Heart right ventricle (tissue), 16 donors: Measurements from ENCODE around the gene CREB3L1. TPM values are rescaled to one million over a fixed set of nuclear protein-coding genes. Genes with fewer than 3 reads are reported as not detected.

Experiments
- ATAC-seq, 8 donors: fragments of 200-7000 bp; cut with Tn5 transposase; one replicate each; pipeline ENCODE4 v1.9.1; 2020; ENCODE audit warnings: mild to moderate bottlenecking in 8 of 8, moderate library complexity in 8 of 8, moderate number of reproducible peaks in 1 of 8
- DNase-seq, 2 donors: peaks; one replicate each; pipeline ENCODE4 v3.0.0-alpha.2; 2020
- H3K27ac ChIP-seq, 10 donors: fragments of 200-600 bp; sonication (generic) in 2 of 10; one replicate each; pipeline versions ENCODE4 v1.5.0 to v1.8.0; 2020 to 2022; ENCODE audit warnings: mild to moderate bottlenecking in 3 of 10
- H3K27me3 ChIP-seq, 7 donors: fragments of 200-600 bp; one replicate each; pipeline ENCODE4 v1.8.0; 2021 to 2022; ENCODE audit warnings: mild to moderate bottlenecking in 2 of 7
- H3K36me3 ChIP-seq, 9 donors: fragments of 200-600 bp; sonication (generic) in 1 of 9; one replicate each; pipeline versions ENCODE4 v1.5.0 to v1.8.0; 2020 to 2022; ENCODE audit warnings: mild to moderate bottlenecking in 2 of 9
- H3K4me1 ChIP-seq, 9 donors: fragments of 200-600 bp; sonication (generic) in 1 of 9; one replicate each; pipeline versions ENCODE4 v1.5.0 to v1.8.0; 2020 to 2022; ENCODE audit warnings: mild to moderate bottlenecking in 4 of 9
- H3K4me3 ChIP-seq, 10 donors: fragments of 200-600 bp; sonication (generic) in 2 of 10; one replicate each; pipeline versions ENCODE4 v1.5.0 to v1.8.0; 2020 to 2022; ENCODE audit warnings: mild to moderate bottlenecking in 7 of 10, moderate library complexity in 2 of 10
- H3K9me3 ChIP-seq, 11 donors: fragments of 200-600 bp in 10 of 11; sonication (generic) in 2 of 11; one replicate each; pipeline versions ENCODE4 v1.5.0 to v1.8.0; 2013 to 2022; ENCODE audit warnings: mild to moderate bottlenecking in 2 of 11, control low read depth in 1 of 11, moderate library complexity in 1 of 11
- CTCF ChIP-seq, 9 donors: fragments of 200-600 bp; sonication (generic) in 2 of 9; IDR thresholded peaks; one replicate each; pipeline versions ENCODE4 v1.5.0 to v1.8.0; 2021 to 2022; ENCODE audit warnings: antibody characterized with exemption in 9 of 9, mild to moderate bottlenecking in 5 of 9, moderate library complexity in 1 of 9
- WGBS, 2 donors: extraction: QIAGEN DNeasy Blood & Tissue Kit; methylation state at CpG; one replicate each; pipeline ENCODE4 v1.1.7; 2013; ENCODE audit warnings: inconsistent platforms in 1 of 2; 5-methylcytosine and 5-hydroxymethylcytosine counted together
- intact Hi-C, 10 donors: fragments of 100-400 bp; cut with DNase I; formaldehyde crosslinking; loops; one replicate each; pipeline versions ENCODE4 v1.11.1 to v1.14.2; 2022
- polyA plus RNA-seq, 2 donors: library from polyadenylated mRNA; stranded (reverse); fragments of 200-250 nt; gene quantifications; one replicate each; pipeline ENCODE4 v1.2.3, GENCODE V29; 2013
- total RNA-seq, 10 donors: library from RNA; stranded (reverse); fragmentation: NEBNext Ultra II Directional in 3 of 10; extraction: Animal tissue kit (Norgen Biotek cat#: 25700) in 3 of 10; gene quantifications; one replicate each; pipeline versions ENCODE4 v1.2.1 to v1.2.4, GENCODE V29; 2021 to 2023
- donor health status: Arrhythmogenic right ventricular cardiomyopathy.
- donor health status: ischemic (EF 13 %, LVEDD 7.1; RV severe dilation, severe dysfunction).
- donor health status: healthy with polysubstance abuse.
- donor health status: DM: no; HTN: yes; CAD: no.
- donor health status: DM: no; HTN: no; CAD: no.
- donor health status: ischemic (EF 25% LVEDD 6.9; RV normal size, moderate dysfunction).
- donor health status: ischemic (EF 25% LVEDD 5.7; RV mildly dilated, moderate dysfunction).
- donor health status: healthy.
- donor health status: DM: yes; HTN: yes; CAD: no.
- donor health status: Ischemic cardiomyopathy.
- donor health status: ischemic (EF 35%, LVEDD 5.7; RV mildly dilated, moderate dysfunction).
- donor health status: nonischemic (EF 11% LVEDD 7.7; RV severe dilation, severe dysfunction).
- donor health status: DM: yes; HTN: yes; CAD: no.
- donor health status: PGD.
- donor health status: ischemic (EF 29% LVEDD 5.4; RV normal size, mild dysfunction).
- donor health status: nonischemic (EF 23%, LVEDD 6.1; RV moderate dilation, normal function).

The CREB3L1 gene
- total and polyA plus RNA-seq, 12 donors: 9.7 to 127 (median 36.1) TPM

DNA sequence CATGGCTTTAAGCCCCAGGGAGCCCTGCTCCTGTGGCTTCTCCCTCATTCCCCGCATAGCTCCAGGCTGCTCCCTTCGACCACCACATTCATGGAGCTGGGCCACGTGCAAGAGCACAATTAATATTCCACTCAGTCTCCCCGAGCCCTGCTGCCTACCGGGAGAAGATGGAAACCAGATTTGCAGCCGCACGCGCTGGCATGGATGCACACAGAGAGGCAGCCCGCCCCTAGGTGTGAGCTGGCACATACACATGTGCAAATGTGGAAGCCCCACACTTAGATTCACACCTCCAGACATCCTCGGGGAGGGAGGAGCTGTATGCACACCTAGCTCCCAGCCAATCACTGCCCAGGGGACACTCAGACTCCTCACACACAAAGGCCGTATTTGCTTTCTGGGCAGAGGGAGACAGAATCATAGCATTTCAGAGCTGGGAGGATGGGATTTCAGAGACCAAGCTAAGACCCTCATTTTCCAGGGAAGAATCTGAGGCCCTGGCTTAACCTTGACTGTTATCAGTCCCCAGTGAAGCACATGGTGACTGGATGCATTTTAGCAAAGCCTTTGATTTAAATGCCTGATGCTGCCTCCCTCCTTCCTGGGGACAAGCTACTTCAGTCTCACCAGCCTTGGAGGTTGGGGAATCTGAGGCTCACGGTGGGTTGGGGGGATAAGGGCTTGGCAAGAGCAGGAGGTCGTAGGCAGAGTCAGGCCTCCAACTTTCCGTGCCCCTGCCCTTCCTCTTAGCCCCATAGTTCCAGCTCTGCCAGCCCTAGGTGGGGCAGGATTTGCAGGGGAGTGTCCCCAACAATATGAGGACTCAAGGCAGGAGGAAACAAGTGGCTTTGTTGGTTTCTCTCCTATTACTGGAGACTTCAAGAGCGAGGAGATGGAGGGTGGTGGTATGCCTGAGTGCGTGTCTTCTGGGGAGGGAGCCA lies 5.3 kb upstream of the CREB3L1 start:
- Histone ChIP-seq H3K27me3 (peaks cover 0 to 9% (median 0%) of the 10 kb centered on the region in 7 donors), H3K4me1 (peaks cover 31 to 82% (median 59%) of the 10 kb centered on the region in 9 donors), H3K36me3 (no peaks in the 10 kb centered on the region), H3K4me3 (no peak overlapping the region), H3K9me3 (no peaks in the 10 kb centered on the region), H3K27ac (peak overlapping the region; percentile 67 to 88 (median 82))
- TF ChIP-seq CTCF (IDR thresholded peaks at IDR 0.05): no peak
- no peak for DNase-seq
- 74 to 79% methylated on average over 16 of the region's 16 CpGs for WGBS, 2 donors
- intact Hi-C loops: loop anchor here in 1 of 10 donors (2.0 kb wide), 1 partner anchor 29 kb away; no protein-coding TSS in a partner anchor
- ATAC-seq: peak in 2 of 8 donors; percentile 1 to 5

GRCh38 chr11:46272816-46273427 lies 4.5 kb upstream of the CREB3L1 start:
- peak overlapping the region; percentile 67 to 88 (median 82) for H3K27ac ChIP-seq
- no peak overlapping the region for H3K4me3 ChIP-seq
- intact Hi-C loops: loop anchor here in 1 of 10 donors (2.0 kb wide), 1 partner anchor 30 kb away; no protein-coding TSS in a partner anchor
- TF ChIP-seq CTCF (IDR thresholded peaks at IDR 0.05): no peak
- peaks cover 0 to 17% (median 0%) of the 10 kb centered on the region in 7 donors for H3K27me3 ChIP-seq
- H3K9me3 ChIP-seq: no peaks in the 10 kb centered on the region
- H3K36me3 ChIP-seq: no peaks in the 10 kb centered on the region
- 38 to 50% methylated on average over 9 of the region's 9 CpGs for WGBS, 2 donors
- peaks cover 31 to 84% (median 61%) of the 10 kb centered on the region in 9 donors for H3K4me1 ChIP-seq
- peak; percentile 73 to 81 for DNase-seq
- peak; percentile 62 to 82 (median 70) for ATAC-seq

DNA sequence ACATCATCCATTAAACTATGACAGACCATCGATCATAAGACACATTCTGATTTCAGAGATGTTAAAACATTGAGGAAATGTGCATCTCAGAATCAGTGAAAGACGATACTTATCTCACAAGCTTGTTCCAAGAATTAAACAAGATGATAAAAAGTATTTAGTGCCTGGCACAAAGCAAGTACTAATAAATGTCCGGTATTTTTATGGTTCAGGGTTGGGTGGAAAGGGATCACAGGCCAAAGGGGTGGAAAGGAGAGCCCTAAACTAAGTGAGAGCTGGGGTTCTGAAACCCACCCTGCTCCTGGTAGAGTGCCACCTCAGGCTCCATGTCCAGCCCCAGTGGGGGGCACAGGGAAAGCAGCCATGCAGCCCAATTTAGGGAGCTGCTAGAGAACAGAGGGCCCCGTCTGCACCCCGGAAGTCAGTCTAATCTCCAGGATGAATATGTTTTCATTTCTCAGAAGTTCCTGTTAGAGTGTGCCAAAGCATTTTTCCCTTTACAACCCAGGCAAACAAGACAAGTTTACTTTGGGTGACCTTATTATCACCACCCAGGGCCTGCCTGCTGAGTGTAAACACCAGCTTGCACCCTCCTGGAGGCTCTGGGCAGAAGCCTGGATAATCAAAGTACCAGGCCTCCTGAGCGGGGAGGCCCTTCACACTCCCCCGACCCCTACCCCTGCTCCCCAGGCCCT lies 3.8 kb upstream of the CREB3L1 start:
- intact Hi-C loops: loop anchor here in 1 of 10 donors (2.0 kb wide), 1 partner anchor 31 kb away; no protein-coding TSS in a partner anchor
- no peaks in the 10 kb centered on the region for H3K9me3 ChIP-seq
- H3K27ac ChIP-seq: peak overlapping the region; percentile 67 to 88 (median 82)
- peak in 1 of 8 donors; percentile 3 for ATAC-seq
- DNase-seq: no peak
- H3K4me1 ChIP-seq: peaks cover 31 to 86% (median 61%) of the 10 kb centered on the region in 9 donors
- no peak overlapping the region for H3K4me3 ChIP-seq
- no peaks in the 10 kb centered on the region for H3K36me3 ChIP-seq
- no peak for TF ChIP-seq CTCF (IDR thresholded peaks at IDR 0.05)
- whole genome bisulfite sequencing, 2 donors: 55 to 65% methylated on average over 7 of the region's 7 CpGs
- peaks cover 0 to 24% (median 0%) of the 10 kb centered on the region in 7 donors for H3K27me3 ChIP-seq
